ENCODE measurements around the gene EID3. TPM values are rescaled to one million over a fixed set of nuclear protein-coding genes. Genes with fewer than 3 reads are reported as not detected.

EID3 gene
- polyA plus RNA-seq, 10 donors, result 2.0 to 4.3 (median 2.4) TPM

GRCh38 chr12:104353012-104353981 is 49.8 kb downstream of the EID3 start:
- no peak for DNase-seq

DNA sequence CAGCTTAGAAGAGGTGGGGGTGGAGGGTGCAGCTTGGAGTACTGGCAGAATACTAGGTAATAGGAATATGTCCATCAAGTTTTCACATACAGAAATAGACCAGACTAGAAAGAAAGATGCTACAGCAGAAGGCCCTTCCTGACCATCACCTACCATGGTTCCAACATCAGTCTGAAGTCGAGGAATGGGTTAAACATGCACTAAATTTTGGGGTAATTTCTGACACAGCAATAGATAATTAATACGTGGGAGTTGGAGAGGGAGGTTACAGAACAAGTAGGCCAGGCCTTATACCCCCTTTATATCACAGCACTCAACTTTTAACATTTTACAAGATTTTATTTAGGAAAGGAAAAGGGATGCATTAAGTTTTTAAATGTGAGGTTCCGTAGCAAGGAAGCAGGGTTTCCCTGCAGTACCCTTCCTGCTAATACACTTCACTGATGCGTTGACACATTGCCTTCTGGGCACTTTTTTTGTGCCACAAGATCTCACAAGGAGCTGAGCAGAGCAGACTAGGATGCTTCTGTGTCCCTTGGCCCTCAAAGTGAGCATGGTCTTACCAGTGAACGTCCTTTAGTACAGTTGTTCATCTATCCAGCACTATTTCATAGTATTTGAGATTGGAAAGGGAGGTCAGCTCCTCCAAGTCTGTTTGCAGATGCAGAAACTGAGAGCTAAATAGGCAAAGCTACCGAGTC is 50.8 kb downstream of the EID3 start:
- no peak for DNase-seq

Other genes with a start within 250 kb of the EID3 start
- gene HCFC2, start 239.2 kb upstream of the EID3 start, polyA plus RNA-seq (ENCODE audit: insufficient read length in 10 of 10), result 10 to 100 TPM; 23.9 to 36.6 (median 29.5) TPM
- gene NFYB, start 165.5 kb upstream of the EID3 start, polyA plus RNA-seq (ENCODE audit: insufficient read length in 10 of 10), result 10 to 100 TPM; 32.2 to 48.2 (median 46.2) TPM
- gene TXNRD1, start 88.0 kb upstream of the EID3 start, polyA plus RNA-seq (ENCODE audit: insufficient read length in 10 of 10), result 10 to 100 TPM; 31.4 to 46.6 (median 39.8) TPM
- gene CHST11, start 153.2 kb downstream of the EID3 start, polyA plus RNA-seq (ENCODE audit: insufficient read length in 10 of 10), result 1 to 10 TPM; 1.8 to 3.7 (median 2.5) TPM

Data from muscle of back (tissue), 11 donors.